ENCODE results near the gene CA5A. TPM values are rescaled to one million over a fixed set of nuclear protein-coding genes. Genes with fewer than 3 reads are reported as not detected.

Gene CA5A
- total and polyA plus RNA-seq, 9 of the 15 experiments (the other 6 are each of a cell fraction or from before 2014, with no cell fraction given), result not detected

DNA sequence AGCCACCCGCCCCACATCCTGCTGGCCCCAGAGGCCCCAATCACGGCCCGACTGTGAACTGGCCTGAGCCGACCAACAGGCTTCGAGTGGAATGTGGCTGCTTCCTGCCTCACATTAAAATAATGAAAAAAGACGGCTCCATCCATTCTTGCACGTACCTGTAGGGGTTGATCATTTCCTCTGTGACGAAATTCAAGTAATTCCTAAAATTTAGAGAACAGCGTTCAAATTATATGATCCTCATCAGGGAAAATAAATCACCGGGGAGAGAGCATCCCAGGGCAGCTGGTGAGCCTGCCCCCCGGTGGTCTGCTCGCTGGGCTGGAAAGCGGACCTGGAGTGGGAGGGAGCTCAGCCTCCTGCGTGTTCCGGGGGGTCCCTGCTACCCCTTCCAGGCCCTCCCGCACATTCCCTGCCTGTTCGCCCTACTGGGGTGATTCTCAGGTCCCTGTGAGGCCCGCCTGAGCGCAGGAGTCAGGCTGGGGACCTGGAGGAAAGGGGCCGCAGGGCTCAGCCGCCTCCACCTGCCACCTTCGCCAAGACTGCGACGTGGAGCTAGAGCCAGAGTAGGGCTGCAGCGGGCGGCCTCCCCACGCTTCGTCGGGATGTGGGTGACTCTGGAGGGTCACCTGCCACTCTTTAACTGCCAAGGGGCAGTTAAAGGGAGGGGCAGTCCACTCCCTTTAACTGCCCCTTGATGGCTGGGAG, 95.9 kb downstream of the CA5A start:
- POLR2A ChIA-PET, result interaction anchor here (0.6 to 1.7 kb wide), 2 partner anchors 8 to 73 kb away, joined by 3 to 6 read pairs; no protein-coding TSS in a partner anchor
- no peaks in the 10 kb centered on the region for H3K9me3 ChIP-seq (replicated peaks; ENCODE audit: control insufficient read depth, insufficient read depth, low read depth, low read length)
- DNase-seq (ENCODE audit: extremely low read depth in 1 of 4, low spot score in 3 of 4) (no peak), FAIRE-seq (no peak), ATAC-seq (no peak)
- H3K27me3 ChIP-seq (ENCODE audit: control insufficient read depth in 2 of 2, insufficient read depth in 2 of 2, low read length in 2 of 2), result no peaks in the 10 kb centered on the region
- H3K4me1 ChIP-seq (replicated peaks in 1 of 2; ENCODE audit: control insufficient read depth in 2 of 2, insufficient read depth in 2 of 2, low read length in 2 of 2), result peaks cover 0 to 41% of the 10 kb centered on the region in 2 experiments; a peak in 2 of 5 replicates
- H3K79me2 ChIP-seq (ENCODE audit: control insufficient read depth, insufficient read depth, low read length), result peaks cover 30% of the 10 kb centered on the region
- 95% methylated on average over 22 of the region's 29 CpGs for WGBS (ENCODE audit: insufficient coverage, low coverage, missing lambda C conversion rate)
- peaks cover 56% of the 10 kb centered on the region for H4K20me1 ChIP-seq (replicated peaks; ENCODE audit: control insufficient read depth, insufficient read depth, low read length)
- peaks cover 8% of the 10 kb centered on the region for H3K9me1 ChIP-seq (ENCODE audit: control insufficient read depth, insufficient read depth, low read length)
- no peak for TF ChIP-seq NFYB (IDR thresholded peaks at IDR 0.05; ENCODE audit: extremely low read depth, insufficient read length)
- TF ChIP-seq POLR2G (IDR thresholded peaks at IDR 0.05; ENCODE audit: low read depth, low read length), result peak; percentile 63
- no peak for TF ChIP-seq HDAC3 (IDR thresholded peaks at IDR 0.05; ENCODE audit: borderline replicate concordance, partially characterized antibody)
- TF ChIP-seq TCFL5 (CRISPR knock-in tag; conservative IDR thresholded peaks at IDR 0.05), result no peak
- peak; percentile 67 for TF ChIP-seq RBM22 (IDR thresholded peaks at IDR 0.05; ENCODE audit: low read depth, low read length, poor library complexity, severe bottlenecking)
- no peak for TF ChIP-seq BHLHE40 (IDR thresholded peaks at IDR 0.05; ENCODE audit: low read length)
- TF ChIP-seq ZNF583 (CRISPR knock-in tag; IDR thresholded peaks at IDR 0.05), result no peak
- CTCF ChIA-PET (ENCODE audit: low intra/inter-chr PET ratio), result no interaction called here
- H3K4me2 ChIP-seq (ENCODE audit: insufficient read depth, low read length), result no peak overlapping the region
- no peak overlapping the region for H3K9ac ChIP-seq (ENCODE audit: insufficient read depth in 1 of 2, low read depth in 2 of 2, low read length in 2 of 2)
- in situ Hi-C loops (cut with MboI), result no loop called here
- no peak overlapping the region for H3K27ac ChIP-seq (ENCODE audit: extremely low read depth, low read depth, low read length)
- H2AFZ ChIP-seq (ENCODE audit: low read depth, low read length), result no peak overlapping the region
- peaks cover 96% of the 10 kb centered on the region; the same call in 2 of the 3 replicates for H3K36me3 ChIP-seq (ENCODE audit: control insufficient read depth, insufficient read depth, low read length)
- H3K4me3 ChIP-seq, result no peak overlapping the region
- intact Hi-C loops (cut with micrococcal nuclease), result no loop called here
- BruUV-seq (replicated peaks), result no TSS peak

All from K562 (cell line).